ENCODE results near the gene ARMH1.

ARMH1 gene

DNA sequence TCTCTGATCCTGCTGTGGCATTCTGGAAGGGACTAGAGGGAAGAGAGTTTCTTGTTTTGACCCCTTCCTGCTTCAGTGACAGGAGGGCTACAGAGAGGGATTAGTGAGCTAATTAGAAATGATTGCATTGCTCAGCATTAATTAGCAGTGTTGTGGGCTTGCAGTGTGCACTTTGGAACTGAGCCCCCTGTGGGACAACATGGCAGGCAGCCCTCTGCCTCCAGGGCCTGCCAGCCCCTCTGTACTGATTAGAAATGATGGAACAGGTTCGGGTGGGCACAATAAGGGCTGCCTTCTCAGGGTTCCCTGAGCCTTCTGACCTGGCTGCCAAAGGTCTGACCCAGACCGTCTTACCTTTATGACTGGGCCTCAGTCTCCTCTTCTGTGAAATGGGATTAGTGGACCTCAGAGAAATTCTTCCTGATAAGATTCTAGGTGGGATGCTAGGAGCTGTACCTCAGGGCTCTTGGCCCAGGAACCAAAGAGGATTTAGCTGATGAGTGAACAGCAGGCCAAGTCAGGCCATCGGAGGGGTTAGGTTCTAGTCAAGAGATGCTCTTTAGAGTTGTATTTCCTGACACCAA, 39.8 kb upstream of the ARMH1 start:
- 0 out of 22 replicates have a peak overlapping the region, but pooled peaks of 1 of the 11 experiments have one; percentile 3 for H3K27ac ChIP-seq
- H4K20me1 ChIP-seq: peaks cover 57 to 74% (median 70%) of the 10 kb centered on the region in 11 experiments; a peak in 21 of 22 replicates
- no peaks in the 10 kb centered on the region for H3K9me3 ChIP-seq (replicated peaks in 1 of 11)
- no peak overlapping the region for H3K4me3 ChIP-seq
- no peaks in the 10 kb centered on the region for H3K27me3 ChIP-seq
- peak overlapping the region in 9 of 11 experiments; percentile 0 to 95 (median 37); a peak in 8 of 22 replicates for H3K9ac ChIP-seq
- TF ChIP-seq Cebpa-rat (IDR thresholded peaks at IDR 0.05): no peak
- peak overlapping the region; percentile 85 to 96 (median 91); a peak in 19 of 22 replicates for H3K4me2 ChIP-seq
- H3K36me3 ChIP-seq: peaks cover 68 to 71% (median 70%) of the 10 kb centered on the region in 11 experiments
- peaks cover 34 to 58% (median 47%) of the 10 kb centered on the region in 10 experiments for H3K4me1 ChIP-seq

DNA sequence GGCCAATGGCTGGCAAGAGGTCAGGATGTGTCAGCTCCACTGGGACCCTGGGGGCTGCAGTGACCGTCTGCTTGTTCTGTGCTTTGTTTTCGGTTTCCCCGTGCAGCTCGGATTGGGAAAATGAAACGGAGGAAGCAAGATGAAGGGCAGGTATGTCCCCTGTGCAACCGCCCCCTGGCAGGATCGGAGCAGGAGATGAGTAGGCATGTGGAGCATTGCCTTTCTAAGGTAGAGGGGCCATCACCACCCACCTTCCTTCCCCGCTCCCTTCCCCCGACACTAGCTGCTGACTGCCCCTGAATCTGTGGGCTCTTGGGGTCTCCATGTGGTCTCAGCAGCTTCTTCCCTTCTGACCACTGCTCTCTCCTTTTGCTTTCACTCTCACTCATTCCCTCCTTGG, 39.1 kb upstream of the ARMH1 start:
- Histone ChIP-seq H3K27me3 (no peaks in the 10 kb centered on the region), H3K4me3 (no peak overlapping the region), H3K4me1 (peaks cover 34 to 58% (median 47%) of the 10 kb centered on the region in 10 experiments), H4K20me1 (peaks cover 58 to 81% (median 78%) of the 10 kb centered on the region in 11 experiments; a peak in 21 of 22 replicates), H3K36me3 (peaks cover 75 to 78% (median 77%) of the 10 kb centered on the region in 11 experiments), H3K4me2 (peak overlapping the region in 9 of 11 experiments; percentile 19 to 96 (median 87); a peak in 16 of 22 replicates), H3K27ac (peak overlapping the region in 2 of 11 experiments; percentile 40 to 56; a peak in 3 of 22 replicates), H3K9me3 (replicated peaks in 1 of 11) (no peaks in the 10 kb centered on the region), H3K9ac (peak overlapping the region in 8 of 11 experiments; percentile 1 to 68 (median 32); a peak in 11 of 22 replicates)
- TF ChIP-seq Cebpa-rat (IDR thresholded peaks at IDR 0.05): no peak

DNA sequence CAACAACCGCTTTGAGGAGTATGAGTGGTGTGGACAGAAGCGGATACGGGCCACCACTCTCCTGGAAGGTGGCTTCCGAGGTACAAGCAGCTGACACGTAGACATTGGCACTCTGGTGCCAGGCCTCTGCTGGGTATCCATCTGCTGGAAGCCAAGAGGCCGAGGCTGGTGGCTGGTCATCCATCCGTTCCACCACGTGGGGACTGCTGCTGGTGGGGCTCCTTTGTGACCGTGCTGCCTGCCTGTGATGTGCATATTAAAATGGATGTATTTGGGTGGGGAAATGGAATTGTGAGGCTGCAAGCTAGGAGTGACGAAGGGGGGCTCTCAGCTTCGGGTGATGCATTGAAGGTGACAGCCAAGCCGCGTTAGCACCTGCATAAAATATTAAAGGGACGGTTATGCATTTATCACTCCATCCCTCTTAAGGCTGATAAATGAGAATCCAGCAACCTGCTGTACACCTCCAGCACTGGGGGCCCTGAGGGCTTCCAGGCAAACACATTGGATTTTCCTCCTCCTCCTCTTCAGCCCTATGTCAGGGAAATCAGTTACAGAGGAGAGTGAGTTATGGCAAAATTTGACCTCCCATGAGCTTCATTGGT, 38.3 kb upstream of the ARMH1 start:
- TF ChIP-seq Cebpa-rat (IDR thresholded peaks at IDR 0.05): no peak
- H3K4me2 ChIP-seq: peak overlapping the region in 8 of 11 experiments; percentile 13 to 96 (median 76); a peak in 15 of 22 replicates
- H3K36me3 ChIP-seq: peaks cover 83 to 86% (median 85%) of the 10 kb centered on the region in 11 experiments
- peak overlapping the region in 5 of 11 experiments; percentile 24 to 56 (median 53); a peak in 8 of 22 replicates for H3K27ac ChIP-seq
- H3K4me1 ChIP-seq: peaks cover 30 to 52% (median 47%) of the 10 kb centered on the region in 10 experiments
- H3K4me3 ChIP-seq: no peak overlapping the region
- no peaks in the 10 kb centered on the region for H3K9me3 ChIP-seq (replicated peaks in 1 of 11)
- H4K20me1 ChIP-seq: peaks cover 62 to 89% (median 85%) of the 10 kb centered on the region in 11 experiments; a peak in 21 of 22 replicates
- H3K9ac ChIP-seq: peak overlapping the region in 9 of 11 experiments; percentile 2 to 68 (median 36); a peak in 12 of 22 replicates
- H3K27me3 ChIP-seq: no peaks in the 10 kb centered on the region

DNA sequence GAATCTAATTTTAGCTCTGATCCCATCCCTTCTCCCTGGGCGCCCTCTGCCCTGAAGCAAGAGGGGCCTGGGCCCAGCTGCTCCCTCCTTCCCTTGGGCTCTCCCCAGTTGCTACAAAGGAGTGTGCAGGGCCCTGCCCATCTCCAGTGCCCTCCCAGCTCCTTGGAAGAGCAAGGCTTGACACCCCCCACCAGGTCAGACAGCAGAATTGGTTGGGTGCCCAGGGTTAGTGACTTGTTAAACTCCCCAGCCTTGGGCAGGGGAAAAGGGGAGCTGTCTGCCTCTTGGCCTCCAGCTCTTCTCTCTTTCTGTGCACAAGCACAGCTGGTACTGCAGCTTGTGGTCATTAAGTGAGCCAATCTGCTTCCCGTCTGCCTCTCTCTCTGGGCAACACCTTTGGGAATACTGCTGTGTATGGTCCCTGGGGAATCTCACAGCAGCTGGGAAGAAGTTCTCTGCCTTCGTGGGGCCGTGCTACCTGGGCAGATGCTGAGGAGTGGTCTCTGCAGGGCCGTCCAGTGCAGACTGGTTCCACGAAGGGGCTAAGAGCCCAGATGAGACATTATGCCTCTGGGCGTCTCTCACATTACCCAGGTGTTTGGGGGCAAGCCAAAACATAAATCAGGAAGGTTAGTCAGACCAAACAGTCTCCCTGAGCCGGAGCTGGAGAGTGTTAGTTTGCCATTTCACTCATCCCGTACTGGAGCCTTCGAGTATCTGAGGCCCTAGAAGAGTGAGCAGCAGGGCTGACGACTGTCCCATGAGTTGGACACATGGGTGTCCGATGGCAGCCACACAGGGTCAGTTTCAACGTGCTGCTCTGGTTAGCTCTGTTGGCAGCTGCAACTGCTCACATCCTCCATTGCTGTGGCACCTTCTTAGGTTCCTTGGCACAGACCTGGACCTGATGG, 37.6 kb upstream of the ARMH1 start:
- no peaks in the 10 kb centered on the region for H3K9me3 ChIP-seq (replicated peaks in 1 of 11)
- peak overlapping the region in 8 of 11 experiments; percentile 24 to 68 (median 46); a peak in 13 of 22 replicates for H3K9ac ChIP-seq
- peak overlapping the region in 5 of 11 experiments; percentile 24 to 56 (median 53); a peak in 8 of 22 replicates for H3K27ac ChIP-seq
- H4K20me1 ChIP-seq: peaks cover 66 to 96% (median 93%) of the 10 kb centered on the region in 11 experiments; a peak in 21 of 22 replicates
- H3K4me3 ChIP-seq: no peak overlapping the region
- peaks cover 27 to 49% (median 46%) of the 10 kb centered on the region in 10 experiments for H3K4me1 ChIP-seq
- peaks cover 90 to 93% (median 92%) of the 10 kb centered on the region in 11 experiments for H3K36me3 ChIP-seq
- H3K4me2 ChIP-seq: peak overlapping the region in 7 of 11 experiments; percentile 19 to 96 (median 86); a peak in 13 of 22 replicates
- H3K27me3 ChIP-seq: no peaks in the 10 kb centered on the region
- no peak for TF ChIP-seq Cebpa-rat (IDR thresholded peaks at IDR 0.05)

DNA sequence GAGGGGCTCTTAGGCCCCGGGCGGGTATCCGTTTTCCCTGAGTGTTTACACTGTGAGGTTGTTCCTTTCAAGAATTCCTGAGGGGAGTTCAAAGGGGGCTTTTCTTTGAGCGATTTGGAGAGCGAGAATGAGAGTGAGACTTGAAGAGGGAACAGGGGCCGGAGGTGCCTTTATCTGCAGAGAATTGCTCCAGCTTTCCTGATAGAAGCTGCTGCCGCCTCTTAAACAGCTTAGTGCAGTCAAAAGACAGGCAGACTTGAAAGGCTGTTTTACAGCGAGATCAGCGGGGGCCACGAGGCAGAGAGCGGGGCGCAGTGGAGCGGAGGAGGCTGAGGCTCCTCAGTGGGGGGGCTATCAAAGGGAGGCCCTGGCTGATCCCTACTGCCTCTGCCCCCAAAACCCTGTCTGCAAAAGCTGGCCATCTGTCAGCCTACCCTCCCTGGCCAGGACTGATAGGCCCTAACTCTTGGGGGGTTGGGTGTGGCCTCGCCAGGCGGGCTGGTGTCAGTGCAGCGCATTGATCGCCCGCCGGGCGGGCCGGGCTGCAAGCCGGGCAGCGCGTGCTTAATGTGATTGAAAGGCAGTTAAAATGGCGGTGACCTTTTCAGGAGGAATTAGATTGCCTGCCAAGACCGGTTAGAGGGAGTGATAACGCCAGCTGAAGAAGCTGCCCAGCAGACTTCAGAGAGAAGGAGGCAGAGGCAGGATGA, 36.7 kb upstream of the ARMH1 start:
- H3K27ac ChIP-seq: no peak overlapping the region
- peaks cover 23 to 44% (median 41%) of the 10 kb centered on the region in 10 experiments for H3K4me1 ChIP-seq
- H3K4me2 ChIP-seq: no peak overlapping the region
- H3K9me3 ChIP-seq (replicated peaks in 1 of 11): no peaks in the 10 kb centered on the region
- no peaks in the 10 kb centered on the region for H3K27me3 ChIP-seq
- H3K36me3 ChIP-seq: peaks cover 99 to 100% (median 100%) of the 10 kb centered on the region in 11 experiments
- no peak for TF ChIP-seq Cebpa-rat (IDR thresholded peaks at IDR 0.05)
- H3K9ac ChIP-seq: peak overlapping the region in 2 of 11 experiments; percentile 4 to 24; a peak in 2 of 22 replicates
- H3K4me3 ChIP-seq: no peak overlapping the region
- peaks cover 66 to 100% (median 100%) of the 10 kb centered on the region in 11 experiments; a peak in 21 of 22 replicates for H4K20me1 ChIP-seq

DNA sequence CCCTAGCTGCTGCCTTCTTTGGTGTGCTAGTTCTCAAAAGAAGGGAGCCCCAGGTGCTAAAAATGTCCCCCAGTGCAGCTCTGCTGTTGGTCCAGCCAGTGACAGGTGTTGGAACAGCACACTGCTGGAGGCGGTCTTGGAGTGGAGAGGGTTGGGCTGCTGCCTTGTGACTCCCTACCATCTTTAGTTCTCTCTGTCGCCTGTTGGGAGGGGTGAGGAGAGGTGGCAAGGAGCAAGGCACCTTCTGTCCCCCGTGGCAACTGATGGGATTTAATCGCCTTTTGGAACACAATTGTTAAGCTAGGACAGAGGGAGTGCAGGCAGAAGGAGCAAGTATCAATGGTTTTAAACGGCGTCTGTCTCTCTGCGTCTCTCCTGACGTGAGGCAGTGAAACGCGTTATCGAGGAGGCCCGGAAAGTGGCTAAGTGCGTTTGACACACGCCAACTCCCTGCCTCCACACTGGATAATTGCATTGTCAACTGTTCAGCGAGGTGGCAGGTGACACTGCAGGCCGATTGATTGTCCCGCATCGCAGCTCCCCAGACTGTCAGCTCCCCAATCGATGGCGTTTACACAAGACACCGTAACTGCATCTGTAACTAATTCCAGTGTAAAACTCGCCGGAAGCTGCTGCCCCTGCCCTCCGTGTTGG, 34.2 kb upstream of the ARMH1 start:
- Histone ChIP-seq H3K4me1 (peaks cover 0 to 19% (median 17%) of the 10 kb centered on the region in 10 experiments; a peak in 17 of 20 replicates), H3K4me3 (no peak overlapping the region), H3K36me3 (peaks cover 100% of the 10 kb centered on the region in 11 experiments), H3K4me2 (no peak overlapping the region), H3K9ac (no peak overlapping the region), H3K27me3 (no peaks in the 10 kb centered on the region), H4K20me1 (peaks cover 60 to 100% (median 100%) of the 10 kb centered on the region in 11 experiments; a peak in 21 of 22 replicates), H3K27ac (no peak overlapping the region), H3K9me3 (replicated peaks in 1 of 11) (no peaks in the 10 kb centered on the region)
- TF ChIP-seq Cebpa-rat (IDR thresholded peaks at IDR 0.05): no peak

DNA sequence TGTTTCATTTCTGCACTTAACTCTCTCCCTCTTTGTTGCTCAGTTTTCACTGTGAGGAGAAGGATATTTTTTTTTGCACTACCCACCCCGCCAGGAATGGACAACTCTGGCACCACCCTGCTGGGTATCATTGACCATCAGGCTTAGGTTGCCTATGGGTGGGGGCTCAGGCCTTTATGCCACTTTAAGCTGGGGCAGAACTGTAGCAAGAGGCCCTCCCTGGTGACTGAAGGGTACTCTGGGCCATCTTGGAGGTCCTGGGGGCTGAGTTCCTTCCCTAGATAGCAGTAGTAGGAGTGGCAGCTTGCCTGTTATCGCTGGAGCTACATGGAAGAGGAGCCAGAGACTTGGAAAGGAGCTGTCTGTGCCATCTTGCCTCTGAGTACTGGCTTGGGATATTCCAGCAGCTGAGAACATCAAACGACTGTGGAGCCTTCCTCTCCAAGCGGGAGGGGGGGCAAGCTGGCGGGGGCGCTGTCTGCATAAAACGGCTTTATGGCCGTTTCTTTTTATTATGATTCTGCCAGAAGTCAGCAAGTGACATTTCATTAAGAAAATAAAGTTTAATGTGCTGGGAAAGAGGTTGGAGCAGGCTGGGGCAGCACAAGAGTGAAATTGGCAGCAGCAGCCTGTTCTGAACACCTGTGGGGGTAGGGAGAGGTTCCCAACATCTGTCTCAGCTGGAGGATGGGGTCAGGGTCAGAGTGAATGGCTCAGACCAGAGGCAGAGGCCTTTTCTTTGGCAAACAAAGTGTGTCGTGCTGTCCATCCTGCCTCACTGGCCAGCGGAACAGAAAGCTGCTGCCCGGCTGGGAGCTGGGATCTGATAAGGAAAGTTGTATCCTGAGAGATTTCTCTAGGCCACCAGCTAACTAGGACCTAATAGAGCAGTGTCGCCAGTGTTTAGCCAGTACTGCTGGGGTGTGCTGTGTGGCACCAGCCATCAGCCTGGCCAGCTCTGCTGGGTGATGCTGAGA, 33.1 kb upstream of the ARMH1 start:
- H3K4me1 ChIP-seq: peaks cover 0 to 8% (median 6%) of the 10 kb centered on the region in 10 experiments; a peak in 14 of 20 replicates
- H4K20me1 ChIP-seq: peaks cover 49 to 100% (median 99%) of the 10 kb centered on the region in 11 experiments; a peak in 21 of 22 replicates
- H3K27ac ChIP-seq: no peak overlapping the region
- TF ChIP-seq Cebpa-rat (IDR thresholded peaks at IDR 0.05): no peak
- H3K36me3 ChIP-seq: peaks cover 100% of the 10 kb centered on the region in 11 experiments
- no peak overlapping the region for H3K4me2 ChIP-seq
- H3K4me3 ChIP-seq: no peak overlapping the region
- H3K9ac ChIP-seq: peak overlapping the region in 1 of 11 experiments; percentile 16; a peak in 1 of 22 replicates
- no peaks in the 10 kb centered on the region for H3K9me3 ChIP-seq (replicated peaks in 1 of 11)
- no peaks in the 10 kb centered on the region for H3K27me3 ChIP-seq

Measured in BLaER1 treated with 17β-estradiol and CSF1 and Interleukin-3, amounts not matched to agents 10 nM and 100 nM (cell line).